NCI-H774 (cell line): ENCODE results near the gene KAZN.
"Not testable (repeated sequence)": the region's sequence is repeated elsewhere in the genome, so short reads cannot be mapped to it uniquely, and the experiment has no call there.

Experiments used
- DNase-seq: peaks from one replicate; lab custom pipeline; 2025; lab: John Stamatoyannopoulos, UW

Gene KAZN

DNA sequence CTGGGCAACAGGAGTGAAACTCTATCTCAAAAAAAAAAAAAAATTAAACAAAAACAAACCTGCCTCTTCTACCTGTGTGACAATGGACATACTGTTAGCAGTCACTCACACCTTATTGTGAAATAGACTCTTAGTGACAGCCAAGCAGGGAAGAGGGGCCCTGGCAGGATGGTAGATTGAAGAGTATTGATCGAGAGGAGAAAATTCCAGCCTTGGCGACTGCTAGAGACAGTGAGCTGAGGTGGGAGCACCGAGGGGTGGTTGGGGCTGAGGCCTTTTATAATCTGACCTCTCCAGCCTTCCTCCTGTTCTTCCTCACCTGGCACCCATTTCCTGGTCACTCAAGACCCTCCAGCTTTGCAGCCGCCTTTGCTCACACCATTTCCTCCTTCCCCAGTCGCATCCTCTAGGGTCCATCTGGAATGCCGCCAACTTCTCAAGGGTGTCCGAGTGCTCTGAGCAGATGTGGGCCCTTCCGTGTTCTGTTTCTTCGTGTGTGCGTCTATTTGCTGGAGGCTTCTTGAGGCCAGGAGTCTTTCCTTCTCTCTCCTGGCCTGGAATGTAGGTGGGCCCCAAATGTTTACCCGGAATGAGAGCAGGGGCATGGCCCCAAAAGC, 358.2 kb downstream of the KAZN start:
- no peak for DNase-seq

DNA sequence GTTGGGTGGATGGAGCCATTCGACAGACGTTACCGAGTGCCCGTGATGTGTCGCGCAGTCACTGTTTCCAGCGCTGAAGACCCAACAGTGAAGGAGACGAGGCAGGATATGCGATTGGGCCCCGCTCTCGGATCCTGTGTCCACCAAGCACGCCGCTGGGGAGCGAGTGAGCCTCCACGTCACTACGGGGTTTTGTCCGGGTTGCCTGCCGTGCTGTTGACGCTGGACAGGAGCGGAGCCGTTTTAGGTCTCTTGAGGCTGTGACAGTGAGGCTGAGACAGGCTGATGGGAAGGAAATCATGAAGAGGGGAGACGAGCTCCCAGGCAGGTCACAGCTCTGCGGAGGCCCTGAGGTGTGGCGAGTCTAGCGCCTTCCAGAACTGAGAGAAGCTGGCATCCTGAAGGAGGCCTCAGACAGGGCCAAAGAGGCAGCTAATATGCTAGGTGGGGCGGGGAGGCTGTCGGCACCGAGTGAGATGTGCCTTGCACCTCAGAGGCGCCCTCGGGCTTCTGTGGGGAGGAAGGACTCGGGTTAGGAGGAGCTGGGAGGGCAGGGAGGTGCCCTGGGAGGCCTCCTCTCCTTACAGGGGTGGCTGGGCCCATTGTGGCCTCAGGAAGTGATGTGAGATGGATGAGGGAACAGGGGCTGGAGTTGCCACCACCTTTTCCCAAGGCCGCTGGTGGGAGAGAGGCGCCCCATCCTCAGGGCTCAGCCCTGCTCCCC, 359.1 kb downstream of the KAZN start:
- no peak for DNase-seq

DNA sequence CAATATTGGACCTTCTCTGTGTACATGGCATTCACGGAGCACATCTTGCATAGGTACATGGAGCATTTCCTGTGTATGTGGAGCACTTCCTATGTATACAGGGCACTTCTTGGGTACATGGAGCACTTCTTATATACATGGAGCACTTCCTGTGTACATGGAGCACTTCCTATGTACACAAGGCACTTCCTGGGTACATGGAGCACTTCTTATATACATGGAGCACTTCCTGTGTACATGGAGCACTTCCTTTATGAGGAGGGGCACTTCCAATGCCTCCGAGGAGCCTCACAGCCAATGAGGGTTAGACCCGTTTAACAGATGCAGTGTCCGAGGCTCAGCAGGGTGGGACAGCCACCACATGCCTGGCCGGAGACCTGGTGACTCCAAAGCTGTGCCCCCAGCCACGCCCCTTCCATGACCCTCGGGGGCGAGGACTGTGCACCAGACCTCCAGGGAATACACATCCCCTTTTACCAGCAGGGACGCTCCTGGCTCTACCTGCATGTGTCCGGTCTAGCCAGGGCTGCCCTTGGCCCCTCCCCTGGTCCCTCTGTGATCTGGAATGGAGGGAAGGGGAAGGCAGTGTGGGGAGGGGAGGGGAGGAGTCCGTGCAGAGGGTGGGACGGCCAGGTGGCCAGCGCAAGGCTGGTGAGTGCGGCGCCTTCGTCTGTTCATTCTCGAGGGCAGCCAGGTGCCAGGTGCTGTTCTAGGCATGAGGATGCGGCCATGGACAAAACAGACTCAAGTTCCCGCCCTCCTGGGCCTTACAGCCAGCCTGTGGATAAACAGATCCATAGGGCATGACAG, 360.0 kb downstream of the KAZN start:
- no peak for DNase-seq

DNA sequence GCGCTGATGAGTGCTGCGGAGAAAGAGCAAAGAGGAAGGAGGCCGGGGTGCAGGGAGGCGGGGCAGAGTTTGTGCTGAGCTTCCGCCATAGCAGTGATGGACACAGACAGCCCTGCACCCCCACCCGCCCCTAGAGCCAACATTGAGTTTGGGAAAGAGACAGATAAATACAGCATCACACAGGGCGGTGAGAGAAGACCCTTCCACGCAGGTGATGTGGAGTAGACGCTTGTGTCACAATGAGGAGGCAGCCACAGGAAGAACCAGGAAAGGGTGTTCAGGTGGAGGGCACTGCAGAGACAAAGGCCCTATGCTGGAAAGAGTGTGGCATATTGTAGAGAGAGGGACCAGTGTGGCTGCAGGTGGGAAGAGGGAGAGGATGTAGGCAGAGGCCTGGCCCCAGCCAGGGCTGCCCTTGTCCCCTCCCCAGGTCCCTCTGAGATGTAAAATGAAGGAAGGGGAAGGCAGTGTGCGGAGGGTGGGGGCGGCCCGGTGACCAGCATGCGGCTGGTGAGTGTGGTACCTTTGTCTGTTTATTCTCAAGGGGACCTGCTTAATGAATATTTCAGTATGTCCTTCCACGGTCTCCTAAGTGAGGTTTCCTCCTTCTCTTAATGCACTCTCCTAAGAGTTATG, 360.7 kb downstream of the KAZN start:
- DNase-seq, result no peak

DNA sequence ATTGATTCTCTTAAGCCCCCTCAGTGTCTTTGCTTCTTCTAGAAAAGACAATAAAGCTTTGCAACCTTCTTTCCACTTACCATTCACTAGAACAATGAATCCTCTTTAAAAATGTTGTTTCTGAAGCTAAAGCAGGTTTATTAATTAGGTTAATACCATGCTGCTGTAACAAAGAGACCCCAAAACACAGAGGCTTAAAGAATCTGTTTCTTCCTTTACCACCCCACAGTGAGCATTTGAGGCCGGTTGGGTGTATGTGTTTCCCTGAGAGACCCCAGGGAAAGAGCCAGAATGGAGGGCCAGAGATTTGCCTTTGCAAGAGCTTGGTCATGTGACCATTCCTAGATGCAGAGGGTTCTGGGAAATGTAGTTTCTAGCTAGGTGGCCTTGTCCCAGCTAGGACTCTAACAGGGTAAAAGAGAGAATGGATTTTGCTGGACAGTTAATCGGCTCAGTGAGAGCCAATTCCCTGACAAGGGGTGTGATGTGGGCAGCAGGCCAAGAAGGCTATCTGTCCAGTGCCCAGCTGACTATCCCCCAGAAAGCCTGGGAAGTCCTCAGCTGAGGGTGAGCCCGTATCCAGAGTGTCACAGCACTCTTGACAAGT, 363.3 kb downstream of the KAZN start:
- DNase-seq, result no peak

DNA sequence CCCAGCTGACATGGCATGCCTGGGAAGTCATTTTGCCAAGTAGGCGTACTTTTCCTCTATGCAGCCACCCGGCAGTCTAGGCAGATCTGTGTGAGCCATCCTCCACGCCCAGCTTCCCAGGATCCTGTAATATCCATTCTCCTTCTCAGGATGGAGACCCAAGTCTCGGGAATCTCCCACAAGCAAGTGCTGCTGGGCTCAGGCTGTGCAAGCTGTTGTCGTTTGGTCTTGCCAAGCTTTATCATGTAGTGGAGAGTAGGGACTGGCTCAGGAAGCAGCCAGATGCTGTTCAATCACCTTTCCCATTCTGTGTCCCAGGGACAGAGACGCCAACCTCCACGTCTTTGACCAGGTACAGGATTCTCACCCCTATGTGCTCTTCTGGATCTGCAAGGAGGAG, 363.9 kb downstream of the KAZN start:
- DNase-seq, result no peak

DNA sequence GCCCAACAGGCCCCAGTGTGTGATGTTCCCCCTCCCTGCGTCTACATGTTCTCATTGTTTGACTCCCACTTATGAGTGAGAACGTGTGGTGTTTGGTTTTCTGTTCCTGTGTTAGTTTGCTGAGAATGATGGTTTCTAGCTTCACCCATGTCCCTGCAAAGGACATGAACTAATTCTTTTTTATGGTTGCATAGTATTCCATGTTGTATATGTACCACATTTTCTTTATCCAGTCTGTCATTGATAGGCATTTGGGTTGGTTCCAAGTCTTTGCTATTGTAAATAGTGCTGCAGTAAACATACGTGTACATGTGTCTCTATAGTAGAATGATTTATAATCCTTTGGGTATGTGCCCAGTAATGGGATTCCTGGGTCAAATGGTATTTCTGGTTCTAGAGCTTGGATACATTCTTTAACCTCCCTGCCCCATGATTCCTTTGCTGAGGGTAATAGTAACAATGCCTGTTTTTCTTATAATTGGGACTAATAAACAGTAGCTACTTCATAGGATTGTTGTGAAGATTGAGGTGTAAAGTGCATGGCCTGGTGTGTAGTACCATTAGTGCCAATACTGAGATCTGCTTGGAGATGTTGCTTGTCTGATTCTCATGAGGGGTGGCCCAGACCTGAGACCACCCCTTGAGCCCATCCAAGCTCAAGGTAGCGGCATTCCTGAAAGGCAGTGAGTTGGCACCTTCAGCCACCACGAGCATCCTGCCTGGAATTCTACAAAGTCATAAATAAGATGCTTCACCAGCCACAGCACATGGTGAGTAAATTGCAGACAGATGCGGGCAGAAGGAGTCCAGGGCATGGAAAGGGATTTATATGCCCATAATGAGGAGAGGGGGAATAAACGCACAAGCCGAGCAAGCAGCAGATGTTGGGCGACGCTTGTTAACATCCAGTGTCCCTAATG, 365.6 kb downstream of the KAZN start:
- DNase-seq, result not testable (repeated sequence)

DNA sequence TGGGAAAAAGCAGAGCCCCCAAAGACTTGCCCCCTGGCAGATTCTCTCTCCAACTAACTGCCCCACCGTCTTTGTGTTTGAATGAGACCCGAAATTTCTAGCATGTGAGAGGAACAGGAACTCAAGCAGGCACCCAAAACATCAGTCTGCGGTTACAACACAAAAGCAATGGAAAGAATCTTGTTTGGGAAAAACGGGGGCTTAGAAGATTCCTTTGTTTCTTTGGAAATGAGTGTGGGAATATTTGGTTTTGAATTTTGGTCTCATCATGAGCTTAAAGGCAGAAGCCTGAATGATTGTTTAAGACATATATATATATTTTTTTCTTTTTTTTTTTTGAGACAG, 366.2 kb downstream of the KAZN start:
- DNase-seq, result no peak

DNA sequence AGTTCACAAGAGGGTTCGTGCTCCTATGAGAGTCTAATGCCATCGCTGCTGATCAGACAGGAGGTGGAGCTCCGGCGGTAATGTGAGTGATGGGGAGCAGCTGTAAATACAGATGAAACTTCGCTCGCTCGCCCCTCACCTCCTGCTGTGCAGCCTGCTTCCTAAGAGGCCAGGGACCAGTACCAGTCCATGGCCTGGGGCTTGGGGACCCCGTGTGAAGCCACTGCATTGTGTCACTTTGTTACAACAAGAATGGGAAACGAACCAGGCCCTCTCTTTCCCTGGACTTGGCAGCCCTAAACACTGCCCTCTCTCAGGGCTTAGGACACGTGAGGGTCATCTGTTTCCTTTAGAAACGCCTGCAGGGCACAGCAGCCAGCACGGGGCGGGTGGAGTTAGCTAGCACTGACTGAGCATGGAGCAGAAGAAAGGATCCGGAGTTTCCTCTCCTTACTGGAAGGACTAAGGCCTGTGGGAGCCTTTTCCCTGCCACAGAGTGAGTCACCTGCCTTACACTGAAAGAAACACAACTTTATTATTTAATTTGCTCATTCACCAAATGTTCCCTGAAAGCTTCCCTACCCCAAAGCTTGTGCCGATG, 369.9 kb downstream of the KAZN start:
- no peak for DNase-seq

DNA sequence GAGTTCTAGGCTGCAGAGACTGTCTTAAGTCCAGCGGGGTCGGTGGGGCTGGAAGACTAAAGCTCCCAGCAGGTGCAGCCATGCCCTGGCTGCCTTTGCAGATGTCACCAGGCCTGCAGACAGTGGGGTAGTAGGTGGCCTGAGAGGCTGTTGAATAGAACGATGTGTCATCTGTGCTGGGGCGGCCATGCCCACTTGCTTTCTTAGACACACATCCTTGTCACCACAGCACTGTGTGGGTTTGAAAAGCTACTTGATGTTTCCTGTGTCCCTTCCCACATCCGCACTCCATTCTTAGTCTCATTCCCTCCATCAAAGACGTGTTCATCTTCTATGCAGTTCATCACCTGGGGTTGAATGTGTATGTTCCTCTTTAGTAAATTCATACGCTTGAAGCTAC, 370.5 kb downstream of the KAZN start:
- no peak for DNase-seq

DNA sequence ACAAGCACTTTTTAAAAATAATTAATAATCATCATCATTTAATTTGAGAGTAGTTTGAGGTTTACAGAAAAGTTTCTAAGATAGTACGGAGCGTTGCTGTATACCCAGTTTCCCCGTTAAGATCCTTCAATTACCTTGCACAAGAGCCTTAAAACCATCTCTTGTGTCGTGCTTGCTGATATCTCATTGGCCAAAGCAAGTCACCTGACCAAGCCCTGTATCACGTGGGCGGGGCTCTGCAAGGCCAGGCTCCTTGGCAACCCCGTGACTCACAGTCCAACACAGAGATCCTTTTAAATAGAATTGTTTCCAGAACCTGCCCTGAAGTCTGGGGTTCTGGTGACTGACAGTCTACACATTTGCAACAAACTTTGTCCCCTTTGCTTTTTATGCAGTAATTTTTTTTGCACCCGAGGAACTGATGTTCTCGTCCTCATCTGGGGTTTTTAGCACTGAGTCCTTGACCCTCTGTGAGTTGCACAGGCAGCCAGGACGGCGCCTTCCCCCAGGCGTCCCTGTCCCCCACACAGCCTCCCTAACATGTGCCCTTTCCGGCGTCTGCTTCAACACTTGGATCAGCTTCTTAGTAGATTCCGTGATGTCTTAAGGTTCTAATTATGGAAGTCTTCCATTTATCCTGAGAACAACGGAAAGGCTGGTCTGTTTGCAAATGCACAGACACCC, 371.8 kb downstream of the KAZN start:
- DNase-seq, result no peak

DNA sequence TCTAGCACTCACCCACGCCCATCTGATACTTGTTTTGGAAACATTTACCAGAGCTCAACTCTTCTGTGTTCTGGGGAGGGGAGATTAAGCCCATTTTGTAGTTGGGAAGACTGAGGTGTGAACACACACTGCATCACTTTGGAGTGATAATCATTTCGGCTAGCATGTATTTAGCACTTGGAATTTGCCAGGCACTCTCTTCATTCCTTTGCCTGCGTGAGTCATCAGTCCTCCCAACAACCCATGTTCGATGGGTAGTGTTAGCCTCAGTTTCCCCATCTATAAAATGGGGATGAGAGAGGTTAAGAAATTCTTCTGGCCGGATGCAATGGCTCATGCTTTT, 372.3 kb downstream of the KAZN start:
- DNase-seq, result no peak

DNA sequence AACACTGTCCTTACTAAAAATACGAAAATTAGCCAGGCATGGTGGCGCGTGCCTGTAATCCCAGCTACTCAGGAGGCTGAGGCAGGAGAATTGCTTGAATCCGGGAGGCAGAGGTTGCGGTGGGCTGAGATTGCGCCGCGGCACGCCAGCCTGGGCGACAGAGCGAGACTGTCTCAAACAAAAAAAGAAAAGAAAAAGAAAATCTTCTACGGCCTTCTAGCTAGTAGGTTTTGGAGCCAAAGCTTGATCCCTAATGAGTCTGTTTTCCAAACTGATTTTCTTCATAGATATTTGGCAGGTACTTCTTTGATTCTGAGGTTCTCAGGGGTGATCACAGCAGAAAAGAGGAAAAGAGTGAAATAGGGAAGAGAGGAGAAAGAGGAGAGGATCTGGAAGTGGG, 372.7 kb downstream of the KAZN start:
- no peak for DNase-seq

DNA sequence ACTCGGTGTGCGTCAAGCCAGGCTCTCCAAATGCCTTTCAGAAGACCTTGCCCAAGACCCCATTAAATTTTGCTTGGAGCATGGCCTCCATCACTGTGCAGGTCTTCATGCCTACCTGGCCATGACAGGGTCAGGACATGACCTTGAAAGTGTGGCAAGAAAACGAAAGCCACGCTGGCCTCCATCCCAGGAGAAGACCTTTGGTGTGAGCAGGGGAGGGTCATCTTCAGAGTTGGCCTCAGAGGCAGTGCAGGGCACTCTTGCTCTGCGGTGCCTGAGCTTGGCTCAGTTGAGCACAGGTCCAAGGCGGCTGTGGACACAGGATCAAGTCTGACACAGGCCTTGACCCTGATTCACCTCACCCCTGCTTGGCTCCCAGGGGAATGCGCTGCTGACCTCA, 373.6 kb downstream of the KAZN start:
- DNase-seq, result no peak

DNA sequence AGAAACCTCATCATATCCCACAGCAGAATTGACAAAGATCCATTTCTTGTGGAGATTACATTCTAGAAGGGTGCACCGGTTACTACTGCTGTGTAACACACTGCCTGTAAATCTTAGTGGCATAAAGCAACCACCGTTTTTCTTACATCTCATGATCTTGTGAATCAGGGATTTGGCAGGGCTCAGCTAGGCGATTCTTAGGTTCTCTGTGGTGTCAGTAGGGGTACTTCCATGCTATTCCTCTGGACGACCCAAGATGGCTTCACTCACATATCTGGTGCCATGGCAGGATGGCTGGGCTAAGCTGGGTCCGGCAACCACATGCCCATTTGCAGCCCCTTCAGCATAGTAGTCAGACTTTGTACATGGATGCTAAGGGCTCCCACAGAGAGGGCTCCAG, 375.3 kb downstream of the KAZN start:
- DNase-seq, result no peak

DNA sequence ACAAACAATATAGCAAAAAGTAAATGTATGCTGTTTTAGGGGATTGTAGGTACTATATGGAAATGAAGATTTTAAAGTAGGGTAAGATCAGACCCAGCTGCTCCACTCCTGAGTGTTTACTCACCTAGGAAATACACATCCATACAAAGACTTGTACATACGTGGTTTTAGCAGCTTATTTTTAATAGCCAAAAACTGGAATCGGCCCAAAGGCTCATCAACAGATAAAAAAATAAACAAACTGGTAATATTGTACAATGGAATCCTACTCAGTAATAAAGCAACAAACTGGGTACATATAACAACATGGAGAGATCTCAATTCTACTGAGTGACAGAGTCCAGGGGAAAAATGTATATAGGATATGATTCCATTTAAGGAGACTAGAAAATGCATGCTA, 375.9 kb downstream of the KAZN start:
- DNase-seq, result no peak

DNA sequence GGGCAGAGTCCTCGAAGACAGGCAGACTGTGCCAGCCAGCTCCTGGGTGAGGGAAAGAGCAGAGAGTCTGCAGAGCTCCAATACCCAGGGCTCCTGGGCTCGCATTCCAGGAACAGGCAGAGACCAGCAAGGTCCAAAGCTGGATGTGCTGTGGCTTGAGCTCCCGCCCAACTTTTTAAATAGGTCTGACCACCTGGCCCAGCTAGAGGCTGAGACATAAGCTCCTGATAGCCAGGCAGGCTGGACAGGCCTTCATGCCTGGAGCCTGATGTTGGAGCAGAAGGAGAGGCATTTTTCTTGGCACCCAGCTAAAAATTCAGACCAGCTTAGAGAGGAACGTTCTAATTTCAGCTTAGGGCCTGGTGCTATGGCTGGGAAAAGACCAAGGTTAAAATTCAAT, 376.6 kb downstream of the KAZN start:
- DNase-seq, result no peak

DNA sequence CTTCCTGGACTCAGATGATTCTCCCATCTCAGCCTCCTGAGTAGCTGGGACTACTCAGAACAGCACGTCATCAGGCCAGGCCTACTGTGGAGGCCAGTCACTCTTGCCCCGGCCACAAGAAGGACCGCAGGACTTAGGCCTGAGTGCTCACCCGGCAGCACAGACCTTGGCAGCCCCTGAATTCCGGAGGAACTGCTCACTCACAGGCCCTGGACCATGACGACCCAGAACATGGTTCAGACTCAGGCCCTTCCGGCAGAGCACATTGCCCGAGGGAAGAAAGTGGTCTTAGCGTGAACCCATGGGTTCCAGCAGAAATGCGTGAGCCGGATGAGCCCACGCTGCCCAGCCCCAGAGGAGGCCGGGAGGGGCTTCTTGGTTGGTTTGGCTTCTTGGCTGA, 377.8 kb downstream of the KAZN start:
- DNase-seq, result no peak

DNA sequence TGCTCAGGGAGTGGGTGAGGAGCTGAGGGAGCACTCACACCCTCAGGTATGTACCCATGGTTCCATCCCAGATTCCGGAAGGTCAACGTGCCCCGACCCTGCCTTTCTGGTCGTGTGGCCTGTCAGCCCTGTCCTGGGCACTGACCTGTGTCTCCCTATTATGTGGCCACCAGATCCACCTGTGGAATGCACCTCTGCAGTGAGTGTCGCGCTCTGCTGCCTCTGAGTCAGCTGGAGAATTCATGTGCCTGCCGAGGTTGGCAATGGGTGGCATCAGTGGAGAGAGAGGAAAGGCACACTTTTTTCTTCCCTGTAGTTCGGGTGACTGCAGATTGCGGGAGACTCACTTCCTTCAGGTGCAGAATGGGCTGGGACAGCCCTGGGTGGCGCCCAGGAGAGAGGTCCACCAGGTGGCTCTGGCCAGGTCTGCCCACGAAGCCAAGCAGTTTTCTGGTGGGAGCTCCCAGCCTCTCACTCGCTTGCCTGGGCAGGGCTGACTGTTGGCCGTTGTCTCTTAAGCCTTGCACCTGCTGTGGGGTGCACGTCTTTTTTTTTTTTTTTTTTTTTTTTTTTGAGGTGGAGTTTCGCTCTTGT, 378.9 kb downstream of the KAZN start:
- no peak for DNase-seq

DNA sequence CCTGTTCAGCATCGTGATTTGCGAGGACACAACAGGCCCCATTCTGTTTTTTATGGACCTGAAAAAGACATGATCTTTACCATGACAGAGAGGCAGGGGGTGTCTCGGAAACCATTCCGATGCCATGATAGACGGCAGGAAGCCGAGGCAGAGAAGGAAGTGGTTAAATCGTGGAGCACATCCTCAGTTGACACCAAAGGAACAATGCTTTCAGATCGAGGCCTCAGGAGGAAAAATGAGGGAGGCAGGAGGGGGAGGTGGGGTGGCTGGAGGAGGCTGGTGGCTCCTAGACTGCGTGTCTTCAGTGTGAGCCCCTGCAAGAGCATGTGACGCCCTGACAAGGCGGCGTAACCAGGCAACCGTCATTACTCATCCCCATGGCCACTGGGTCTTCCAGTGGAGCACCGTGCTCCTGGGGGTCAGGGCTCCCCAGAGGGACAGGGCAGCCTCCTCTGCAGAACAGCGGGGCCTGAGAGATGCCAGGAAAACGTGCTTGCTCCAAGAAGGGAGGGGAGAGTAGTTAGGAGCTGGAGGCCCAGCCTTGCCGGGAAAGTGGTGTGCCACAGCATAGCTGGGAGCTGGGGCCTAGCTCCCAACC, 382.2 kb downstream of the KAZN start:
- DNase-seq, result no peak
